Measurements from ENCODE around the gene KAT2A.

The KAT2A gene

DNA sequence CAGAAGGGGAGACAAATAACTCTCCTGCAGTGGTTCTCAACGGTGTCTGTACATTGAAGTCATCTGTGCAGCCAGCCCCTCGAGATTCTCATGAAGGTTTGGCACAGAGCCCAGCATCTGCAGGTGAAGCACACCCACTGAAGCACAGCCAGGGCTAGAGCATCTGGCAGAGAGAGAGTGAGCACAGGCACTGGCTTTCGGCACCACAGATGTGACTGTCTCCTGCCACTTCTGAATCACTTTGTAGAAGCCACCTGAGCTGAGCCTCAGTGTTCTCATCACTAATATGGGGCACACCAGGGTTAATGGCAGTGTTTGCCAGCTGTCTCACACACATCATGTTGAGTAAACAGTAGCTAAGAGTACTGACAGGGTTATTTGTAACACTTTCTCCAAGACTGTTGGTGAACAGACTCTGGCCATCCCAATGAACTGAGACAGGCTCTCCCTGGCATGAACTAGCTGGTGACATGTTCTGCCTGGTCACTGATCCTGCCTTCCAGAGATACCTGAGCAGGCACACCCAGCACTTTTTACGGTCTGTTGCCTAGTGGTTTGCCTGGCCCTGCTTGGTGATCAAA lies 12.4 kb upstream of the KAT2A start:
- H2AFZ ChIP-seq (ENCODE audit: low read depth, low read length, severe bottlenecking), result no peak overlapping the region
- H3F3A ChIP-seq (ENCODE audit: insufficient read depth), result peaks cover 24% of the 10 kb centered on the region
- no peaks in the 10 kb centered on the region for H3K36me3 ChIP-seq (ENCODE audit: low read length)
- peaks cover 13% of the 10 kb centered on the region; the same call in 1 of the 2 replicates for H4K20me1 ChIP-seq (ENCODE audit: low read depth, low read length)
- TF ChIP-seq EZH2phosphoT487 (conservative IDR thresholded peaks at IDR 0.05; ENCODE audit: low read length), result no peak
- TF ChIP-seq, protein P1, sequence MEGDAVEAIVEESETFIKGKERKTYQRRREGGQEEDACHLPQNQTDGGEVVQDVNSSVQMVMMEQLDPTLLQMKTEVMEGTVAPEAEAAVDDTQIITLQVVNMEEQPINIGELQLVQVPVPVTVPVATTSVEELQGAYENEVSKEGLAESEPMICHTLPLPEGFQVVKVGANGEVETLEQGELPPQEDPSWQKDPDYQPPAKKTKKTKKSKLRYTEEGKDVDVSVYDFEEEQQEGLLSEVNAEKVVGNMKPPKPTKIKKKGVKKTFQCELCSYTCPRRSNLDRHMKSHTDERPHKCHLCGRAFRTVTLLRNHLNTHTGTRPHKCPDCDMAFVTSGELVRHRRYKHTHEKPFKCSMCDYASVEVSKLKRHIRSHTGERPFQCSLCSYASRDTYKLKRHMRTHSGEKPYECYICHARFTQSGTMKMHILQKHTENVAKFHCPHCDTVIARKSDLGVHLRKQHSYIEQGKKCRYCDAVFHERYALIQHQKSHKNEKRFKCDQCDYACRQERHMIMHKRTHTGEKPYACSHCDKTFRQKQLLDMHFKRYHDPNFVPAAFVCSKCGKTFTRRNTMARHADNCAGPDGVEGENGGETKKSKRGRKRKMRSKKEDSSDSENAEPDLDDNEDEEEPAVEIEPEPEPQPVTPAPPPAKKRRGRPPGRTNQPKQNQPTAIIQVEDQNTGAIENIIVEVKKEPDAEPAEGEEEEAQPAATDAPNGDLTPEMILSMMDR (IDR thresholded peaks at IDR 0.05; ENCODE audit: insufficient read depth, low read length, poor library complexity, severe bottlenecking), result no peak
- no peaks in the 10 kb centered on the region for H3K9me3 ChIP-seq (ENCODE audit: insufficient read depth, low read length)
- no peaks in the 10 kb centered on the region for H3K9me2 ChIP-seq (replicated peaks; ENCODE audit: insufficient read depth, low read length)
- no peak overlapping the region; the same call in 1 of the 2 replicates for H3K9ac ChIP-seq (ENCODE audit: low read length)
- H3K79me2 ChIP-seq (ENCODE audit: insufficient read depth, low read length), result peaks cover 60% of the 10 kb centered on the region
- peak overlapping the region; percentile 40 for H3K4me2 ChIP-seq (ENCODE audit: low read depth, low read length, poor library complexity, severe bottlenecking)
- H3K27ac ChIP-seq (ENCODE audit: low read depth, low read length), result peak overlapping the region; percentile 80
- no peak overlapping the region for H3K4me3 ChIP-seq (ENCODE audit: insufficient read depth, low read length, poor library complexity, severe bottlenecking)
- H3K27me3 ChIP-seq (ENCODE audit: low read length), result no peaks in the 10 kb centered on the region

DNA sequence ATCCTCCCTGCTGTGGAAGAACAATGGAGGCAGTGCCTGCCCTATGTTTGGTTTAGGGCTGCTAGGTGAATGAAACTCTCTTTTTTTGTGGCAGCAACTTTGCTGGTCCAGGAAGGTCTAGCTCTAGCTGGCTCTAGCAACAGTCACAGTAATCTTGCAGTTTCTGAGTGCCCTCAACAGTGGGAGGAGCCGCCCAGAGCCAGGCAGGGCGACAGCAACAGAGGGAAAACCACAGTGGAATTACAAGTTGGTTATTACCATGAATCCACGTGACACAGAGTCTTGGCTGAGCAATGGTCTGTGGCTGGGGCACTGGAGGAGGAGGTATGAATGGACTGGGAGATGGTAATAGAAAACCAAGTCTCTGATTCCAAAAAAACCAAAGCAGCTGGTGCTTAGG lies 11.8 kb upstream of the KAT2A start:
- H4K20me1 ChIP-seq (ENCODE audit: low read depth, low read length), result peaks cover 13% of the 10 kb centered on the region; the same call in 1 of the 2 replicates
- H3K36me3 ChIP-seq (ENCODE audit: low read length), result no peaks in the 10 kb centered on the region
- H3K9ac ChIP-seq (ENCODE audit: low read length), result peak overlapping the region; percentile 29
- H3K9me3 ChIP-seq (ENCODE audit: insufficient read depth, low read length), result no peaks in the 10 kb centered on the region
- peaks cover 54% of the 10 kb centered on the region for H3K79me2 ChIP-seq (ENCODE audit: insufficient read depth, low read length)
- H3F3A ChIP-seq (ENCODE audit: insufficient read depth), result peaks cover 24% of the 10 kb centered on the region
- TF ChIP-seq EZH2phosphoT487 (conservative IDR thresholded peaks at IDR 0.05; ENCODE audit: low read length), result no peak
- TF ChIP-seq, protein P1 (IDR thresholded peaks at IDR 0.05; ENCODE audit: insufficient read depth, low read length, poor library complexity, severe bottlenecking), result no peak
- no peak overlapping the region for H2AFZ ChIP-seq (ENCODE audit: low read depth, low read length, severe bottlenecking)
- no peaks in the 10 kb centered on the region for H3K27me3 ChIP-seq (ENCODE audit: low read length)
- H3K4me2 ChIP-seq (ENCODE audit: low read depth, low read length, poor library complexity, severe bottlenecking), result peak overlapping the region; percentile 40
- no peak overlapping the region for H3K4me3 ChIP-seq (ENCODE audit: insufficient read depth, low read length, poor library complexity, severe bottlenecking)
- H3K9me2 ChIP-seq (replicated peaks; ENCODE audit: insufficient read depth, low read length), result no peaks in the 10 kb centered on the region
- peak overlapping the region; percentile 80 for H3K27ac ChIP-seq (ENCODE audit: low read depth, low read length)

DNA sequence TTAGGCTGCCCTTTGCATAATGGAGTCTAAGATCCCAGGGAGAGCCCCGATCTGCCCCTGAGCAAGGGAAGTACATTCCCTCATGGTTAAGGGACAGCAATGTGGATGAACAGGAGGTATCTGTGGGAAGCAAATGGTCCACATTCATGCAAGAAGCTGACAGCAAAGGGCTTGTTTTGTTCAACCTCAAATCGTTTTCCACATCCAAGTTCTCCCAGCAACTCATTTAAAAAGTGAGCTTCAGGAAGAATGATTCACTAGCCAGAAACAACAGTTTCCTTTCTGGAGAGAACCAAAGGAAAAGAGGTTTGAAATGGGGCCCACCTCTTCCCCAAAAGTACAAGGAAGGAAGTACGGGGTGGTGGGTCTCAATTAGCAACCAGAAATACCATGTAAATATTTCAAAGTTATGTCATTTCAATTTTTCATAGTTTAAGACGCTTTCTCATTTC lies 10.8 kb upstream of the KAT2A start:
- H3K9me3 ChIP-seq (ENCODE audit: insufficient read depth, low read length), result no peaks in the 10 kb centered on the region
- H4K20me1 ChIP-seq (ENCODE audit: low read depth, low read length), result peaks cover 13% of the 10 kb centered on the region; the same call in 1 of the 2 replicates
- H3F3A ChIP-seq (ENCODE audit: insufficient read depth), result peaks cover 26% of the 10 kb centered on the region
- H2AFZ ChIP-seq (ENCODE audit: low read depth, low read length, severe bottlenecking), result no peak overlapping the region
- H3K36me3 ChIP-seq (ENCODE audit: low read length), result peaks cover 8% of the 10 kb centered on the region
- peak overlapping the region; percentile 80 for H3K27ac ChIP-seq (ENCODE audit: low read depth, low read length)
- peak overlapping the region; percentile 40 for H3K4me2 ChIP-seq (ENCODE audit: low read depth, low read length, poor library complexity, severe bottlenecking)
- no peak overlapping the region for H3K4me3 ChIP-seq (ENCODE audit: insufficient read depth, low read length, poor library complexity, severe bottlenecking)
- H3K27me3 ChIP-seq (ENCODE audit: low read length), result no peaks in the 10 kb centered on the region
- peaks cover 47% of the 10 kb centered on the region for H3K79me2 ChIP-seq (ENCODE audit: insufficient read depth, low read length)
- no peak overlapping the region for H3K9ac ChIP-seq (ENCODE audit: low read length)
- no peaks in the 10 kb centered on the region for H3K9me2 ChIP-seq (replicated peaks; ENCODE audit: insufficient read depth, low read length)
- TF ChIP-seq, protein P1 (IDR thresholded peaks at IDR 0.05; ENCODE audit: insufficient read depth, low read length, poor library complexity, severe bottlenecking), result no peak
- TF ChIP-seq EZH2phosphoT487 (conservative IDR thresholded peaks at IDR 0.05; ENCODE audit: low read length), result no peak
